Natural killer cell (primary cell): ENCODE results near the gene PURA. TPM values are rescaled to one million over a fixed set of nuclear protein-coding genes. Genes with fewer than 3 reads are reported as not detected.

Experiments
- ATAC-seq, 3 donors: fragments of 150-1000 bp in 2 of 3; fragments of 200-7000 bp in 1 of 3; cut with Tn5 transposase; 1 replicate in 1 of 3; 2 replicates in 2 of 3; pipeline ENCODE4 v1.10.0; 2021; ENCODE audit warnings: mild to moderate bottlenecking in 2 of 3, moderate library complexity in 2 of 3
- DNase-seq, 2 donors: peaks; one replicate each; pipeline versions ENCODE4 v3.0.0 to v3.0.0-alpha.2; 2013 to 2021; ENCODE audit warnings: mixed read lengths in 1 of 2
- H3K27ac ChIP-seq: one replicate; pipeline ENCODE4 v1.5.1; 2013; ENCODE audit warnings: mild to moderate bottlenecking, low read length
- H3K27me3 ChIP-seq: one replicate; pipeline ENCODE4 v1.6.1; 2013; ENCODE audit warnings: low read length; ENCODE audit not compliant: control insufficient read depth, insufficient read depth
- H3K36me3 ChIP-seq: one replicate; pipeline ENCODE4 v1.6.1; 2013; ENCODE audit warnings: low read length; ENCODE audit not compliant: control insufficient read depth, insufficient read depth
- H3K4me1 ChIP-seq: one replicate; pipeline ENCODE4 v1.6.1; 2013; ENCODE audit warnings: low read length; ENCODE audit not compliant: control insufficient read depth, insufficient read depth
- H3K4me3 ChIP-seq: one replicate; pipeline ENCODE4 v1.5.1; 2013; ENCODE audit warnings: low read length
- H3K9me3 ChIP-seq: one replicate; pipeline ENCODE4 v1.6.1; 2013; ENCODE audit warnings: low read length; ENCODE audit not compliant: control insufficient read depth, insufficient read depth
- H3K27ac Mint-ChIP-seq, 2 donors: one replicate each; pipeline ENCODE4 v1.8.0; 2022; ENCODE audit warnings: mild to moderate bottlenecking in 2 of 2, mixed read lengths in 2 of 2, moderate library complexity in 1 of 2
- H3K27me3 Mint-ChIP-seq, 2 donors: one replicate each; pipeline ENCODE4 v1.8.0; 2022; ENCODE audit warnings: low read depth in 2 of 2, mixed read lengths in 2 of 2
- H3K36me3 Mint-ChIP-seq: one replicate; pipeline ENCODE4 v1.8.0; 2022; ENCODE audit warnings: mixed read lengths
- H3K4me1 Mint-ChIP-seq, 2 donors: one replicate each; pipeline ENCODE4 v1.8.0; 2022; ENCODE audit warnings: mixed read lengths in 2 of 2
- H3K4me3 Mint-ChIP-seq: one replicate; pipeline ENCODE4 v1.8.0; 2022; ENCODE audit warnings: mild to moderate bottlenecking, moderate library complexity, mixed read lengths
- H3K9me3 Mint-ChIP-seq, 2 donors: one replicate each; pipeline ENCODE4 v1.8.0; 2022; ENCODE audit warnings: mixed read lengths in 2 of 2
- CTCF ChIP-seq: fragments of 200-600 bp; IDR thresholded peaks from one replicate; pipeline ENCODE4 v1.8.0; 2022; ENCODE audit warnings: antibody characterized with exemption
- WGBS: methylation state at CpG from one replicate; pipeline ENCODE4 v1.1.7; 2013; ENCODE audit warnings: missing lambda C conversion rate; ENCODE audit not compliant: insufficient coverage; 5-methylcytosine and 5-hydroxymethylcytosine counted together
- intact Hi-C: fragments of 100-400 bp; cut with micrococcal nuclease; formaldehyde crosslinking; loops from one replicate; pipeline ENCODE4 v1.14.2; 2022
- total RNA-seq, 4 donors: library from RNA; stranded (reverse); fragments of 120-200 nt in 1 of 4; gene quantifications; one replicate each; pipeline versions ENCODE4 v1.2.3 to v1.2.4, GENCODE V29; 2013 to 2022

The PURA gene
- total RNA-seq, 3 donors from 2014 or later (not counting 1 experiment from before 2014, with no cell fraction given), result 8.1 to 12.0 (median 9.8) TPM

GRCh38 chr5:140162781-140163180 is 48.9 kb downstream of the PURA start:
- H3K27me3 Mint-ChIP-seq, result peaks cover 2 to 7% of the 10 kb centered on the region in 2 donors
- Histone ChIP-seq H3K36me3 (no peaks in the 10 kb centered on the region), H3K27ac (no peak overlapping the region), H3K4me1 (no peaks in the 10 kb centered on the region), H3K4me3 (no peak overlapping the region), H3K27me3 (no peaks in the 10 kb centered on the region), H3K9me3 (no peaks in the 10 kb centered on the region)
- H3K4me3 Mint-ChIP-seq, result no peak overlapping the region
- ATAC-seq, result no peak
- no peaks in the 10 kb centered on the region for H3K36me3 Mint-ChIP-seq
- no peaks in the 10 kb centered on the region for H3K4me1 Mint-ChIP-seq
- intact Hi-C loops, result no loop called here
- DNase-seq, result no peak
- no peak overlapping the region for H3K27ac Mint-ChIP-seq
- WGBS, result 83% methylated on average over 5 of the region's 5 CpGs
- no peaks in the 10 kb centered on the region for H3K9me3 Mint-ChIP-seq
- TF ChIP-seq CTCF, result no peak

- Mint-ChIP-seq H3K27me3 (peaks cover 2 to 7% of the 10 kb centered on the region in 2 donors), H3K9me3 (no peaks in the 10 kb centered on the region), H3K27ac (no peak overlapping the region), H3K36me3 (no peaks in the 10 kb centered on the region), H3K4me1 (no peaks in the 10 kb centered on the region), H3K4me3 (no peak overlapping the region)
- Histone ChIP-seq H3K36me3 (no peaks in the 10 kb centered on the region), H3K9me3 (no peaks in the 10 kb centered on the region), H3K27me3 (no peaks in the 10 kb centered on the region), H3K27ac (no peak overlapping the region), H3K4me1 (no peaks in the 10 kb centered on the region), H3K4me3 (no peak overlapping the region)
- no peak for TF ChIP-seq CTCF
- 89% methylated on average over 5 of the region's 5 CpGs for WGBS
- intact Hi-C loops, result no loop called here
- ATAC-seq, result no peak
- no peak for DNase-seq
These were observed 51.4 kb downstream of the PURA start for GRCh38 chr5:140165101-140165922.

- 73% methylated on average over 4 of the region's 4 CpGs for WGBS
- Mint-ChIP-seq H3K36me3 (no peaks in the 10 kb centered on the region), H3K4me1 (no peaks in the 10 kb centered on the region), H3K27me3 (peaks cover 2 to 7% of the 10 kb centered on the region in 2 donors), H3K9me3 (no peaks in the 10 kb centered on the region), H3K27ac (no peak overlapping the region), H3K4me3 (no peak overlapping the region)
- no peaks in the 10 kb centered on the region for H3K4me1 ChIP-seq
- intact Hi-C loops, result no loop called here
- no peaks in the 10 kb centered on the region for H3K9me3 ChIP-seq
- ATAC-seq (no peak), DNase-seq (no peak)
- no peaks in the 10 kb centered on the region for H3K27me3 ChIP-seq
- TF ChIP-seq CTCF, result no peak
- no peak overlapping the region for H3K27ac ChIP-seq
- no peak overlapping the region for H3K4me3 ChIP-seq
- no peaks in the 10 kb centered on the region for H3K36me3 ChIP-seq
These were observed 52.0 kb downstream of the PURA start for GRCh38 chr5:140165923-140166270.

- Mint-ChIP-seq H3K27me3 (peaks cover 2 to 7% of the 10 kb centered on the region in 2 donors), H3K9me3 (no peaks in the 10 kb centered on the region), H3K4me1 (no peaks in the 10 kb centered on the region), H3K27ac (no peak overlapping the region), H3K4me3 (no peak overlapping the region), H3K36me3 (no peaks in the 10 kb centered on the region)
- Histone ChIP-seq H3K4me3 (no peak overlapping the region), H3K27ac (no peak overlapping the region), H3K4me1 (no peaks in the 10 kb centered on the region), H3K27me3 (no peaks in the 10 kb centered on the region), H3K36me3 (no peaks in the 10 kb centered on the region), H3K9me3 (no peaks in the 10 kb centered on the region)
- TF ChIP-seq CTCF, result no peak
- DNase-seq, result no peak
- intact Hi-C loops, result no loop called here
- no peak for ATAC-seq
These were observed 53.0 kb downstream of the PURA start for GRCh38 chr5:140166911-140167310.
